ENCODE measurements around the gene SH3BP1. TPM values are rescaled to one million over a fixed set of nuclear protein-coding genes. Genes with fewer than 3 reads are reported as not detected.

Gene SH3BP1
- total and polyA plus RNA-seq, 2 of the 8 experiments (the other 6 are each of a cell fraction or from before 2014, with no cell fraction given) = 23.9 to 40.3 TPM

GRCh38 chr22:37599153-37599552, 40.3 kb upstream of the SH3BP1 start:
- no peak overlapping the region for H4K8ac ChIP-seq (ENCODE audit: extremely low read depth, insufficient read depth, low read length)
- no peak overlapping the region for H2BK120ac ChIP-seq (replicated peaks; ENCODE audit: low read depth, low read length)
- peaks cover 0 to 8% (median 4%) of the 10 kb centered on the region in 4 experiments; a peak in 3 of 7 replicates for H3K4me1 ChIP-seq (replicated peaks in 1 of 4; ENCODE audit: control insufficient read depth in 3 of 4, insufficient read depth in 4 of 4, low read length in 3 of 4)
- POLR2A ChIA-PET (ENCODE audit: partially characterized antibody) = interaction anchor here (0.8 to 1.6 kb wide), 3 partner anchors 10 to 28 kb away, joined by 3 read pairs; no protein-coding TSS in a partner anchor
- H3K27ac ChIP-seq (ENCODE audit: low read depth, low read length) = no peak overlapping the region
- H3K23ac ChIP-seq (ENCODE audit: insufficient read length) = no peak overlapping the region
- TF ChIP-seq NANOG (IDR thresholded peaks at IDR 0.05; ENCODE audit: insufficient read depth, low read depth, low read length, poor library complexity, severe bottlenecking) (no peak), BCL11A (IDR thresholded peaks at IDR 0.05; ENCODE audit: low read depth in 2 of 2, low read length in 2 of 2) (no peak), GABPA (IDR thresholded peaks at IDR 0.05; ENCODE audit: borderline replicate concordance, insufficient read depth, low read length) (no peak), SP1 (IDR thresholded peaks at IDR 0.05; ENCODE audit: low read depth, low read length) (no peak), HDAC2 (IDR thresholded peaks at IDR 0.05; ENCODE audit: borderline replicate concordance in 1 of 2, low read depth in 2 of 2, low read length in 2 of 2) (peak in 1 of 2 experiments; percentile 56; a peak in 1 of 4 replicates), RBBP5 (IDR thresholded peaks at IDR 0.05; ENCODE audit: borderline replicate concordance, low read depth, low read length) (no peak), KDM1A (IDR thresholded peaks at IDR 0.05; ENCODE audit: borderline replicate concordance, low read length) (peak; percentile 85)
- no peaks in the 10 kb centered on the region for H3K36me3 ChIP-seq (ENCODE audit: control insufficient read depth in 2 of 4, insufficient read depth in 4 of 4, low read length in 3 of 4)
- H4K91ac ChIP-seq (replicated peaks; ENCODE audit: insufficient read length, low read length) = no peak overlapping the region
- no peak overlapping the region for H2BK5ac ChIP-seq (ENCODE audit: low read depth, low read length)
- H3K56ac ChIP-seq (replicated peaks; ENCODE audit: insufficient read length, low read depth, low read length) = no peak overlapping the region
- 79% methylated on average over 4 of the region's 4 CpGs; no CpG with 5 or more reads in 1 of the 2 experiments for WGBS, 2 experiments (ENCODE audit: extremely low coverage in 1 of 2, insufficient coverage in 1 of 2, insufficient read length in 1 of 2, insufficient replicate concordance in 2 of 2, low coverage in 1 of 2, low lambda C conversion rate in 2 of 2, missing lambda C conversion rate in 1 of 2)
- H3K4me3 ChIP-seq (ENCODE audit: extremely low read depth in 1 of 4, insufficient read depth in 2 of 4, low read depth in 3 of 4, low read length in 4 of 4) = no peak overlapping the region
- H3K79me1 ChIP-seq (ENCODE audit: low read depth, low read length) = no peaks in the 10 kb centered on the region
- H2AK5ac ChIP-seq (ENCODE audit: low read depth, low read length) = no peak overlapping the region
- no peak overlapping the region for H2BK12ac ChIP-seq (ENCODE audit: low read depth, low read length)
- H3K79me2 ChIP-seq (ENCODE audit: control insufficient read depth in 1 of 2, insufficient read depth in 2 of 2, low read length in 2 of 2) = no peaks in the 10 kb centered on the region
- H2BK20ac ChIP-seq (ENCODE audit: low read length) = no peak overlapping the region
- no peaks in the 10 kb centered on the region for H3K27me3 ChIP-seq (replicated peaks in 1 of 4; ENCODE audit: control insufficient read depth in 3 of 4, extremely low read depth in 1 of 4, insufficient read depth in 3 of 4, low read length in 3 of 4)
- no peak overlapping the region for H3K14ac ChIP-seq (ENCODE audit: insufficient read length)
- no peak overlapping the region for H2BK15ac ChIP-seq (ENCODE audit: low read length)
- FAIRE-seq (no peak), DNase-seq (ENCODE audit: low read depth in 1 of 2, low spot score in 2 of 2) (no peak)
- H2AFZ ChIP-seq (ENCODE audit: low read length) = no peak overlapping the region
- H4K5ac ChIP-seq (ENCODE audit: insufficient read length, low read depth, low read length) = no peak overlapping the region
- no peaks in the 10 kb centered on the region for H3K9me3 ChIP-seq (ENCODE audit: insufficient read depth in 2 of 2, low read depth in 1 of 2, low read length in 1 of 2)
- H3K18ac ChIP-seq (ENCODE audit: extremely low read depth, low read length) = no peak overlapping the region
- CTCF ChIA-PET (ENCODE audit: partially characterized antibody) = interaction anchor here (0.5 to 4.8 kb wide), 10 partner anchors 9 to 401 kb away, joined by 3 to 35 read pairs (median 4); partner anchors contain the start of genes GGA1 and LGALS2
- no peak overlapping the region for H3K4me2 ChIP-seq (ENCODE audit: insufficient read depth in 1 of 2, low read depth in 2 of 2, low read length in 2 of 2)
- no peaks in the 10 kb centered on the region for H4K20me1 ChIP-seq (replicated peaks in 1 of 2; ENCODE audit: control insufficient read depth in 1 of 2, insufficient read depth in 2 of 2, low read length in 2 of 2)
- H3K9ac ChIP-seq (replicated peaks in 1 of 4; ENCODE audit: extremely low read depth in 1 of 4, low read depth in 3 of 4, low read length in 3 of 4) = no peak overlapping the region
- no peak overlapping the region for H3K4ac ChIP-seq (replicated peaks; ENCODE audit: insufficient read length, low read depth, low read length)
- H3K23me2 ChIP-seq (ENCODE audit: low read depth, low read length) = no peaks in the 10 kb centered on the region

Measured in H1 (cell line).